Pancreas (tissue), 10 donors: ENCODE data around the gene RNF187. TPM values are rescaled to one million over a fixed set of nuclear protein-coding genes. Genes with fewer than 3 reads are reported as not detected.

Experiments
- ATAC-seq, 4 donors: fragments of 200-7000 bp; cut with Tn5 transposase; one replicate each; pipeline versions ENCODE4 v1.8.0 to v1.9.1; 2020; ENCODE audit warnings: mild to moderate bottlenecking in 4 of 4, moderate library complexity in 4 of 4
- DNase-seq, 6 donors: peaks; one replicate each; pipeline ENCODE4 v3.0.0-alpha.2; 2020
- FAIRE-seq: peaks from 2 replicates; lab custom pipeline; 2012; peaks lifted over from hg19 to GRCh38; lab: Jason Lieb, UNC
- H3K27ac ChIP-seq, 4 donors: fragments of 200-600 bp; sonication (generic); 1 replicate in 3 of 4; 2 replicates in 1 of 4; pipeline versions ENCODE4 v1.5.0 to v1.8.0; 2020
- H3K27me3 ChIP-seq, 4 donors: fragments of 200-600 bp; one replicate each; pipeline ENCODE4 v1.8.0; 2021
- H3K36me3 ChIP-seq, 3 donors: fragments of 200-600 bp; sonication (generic) in 1 of 3; one replicate each; pipeline versions ENCODE4 v1.5.0 to v1.8.0; 2020 to 2021
- H3K4me1 ChIP-seq, 3 donors: fragments of 200-600 bp; one replicate each; pipeline ENCODE4 v1.8.0; 2021
- H3K4me3 ChIP-seq, 4 donors: fragments of 200-600 bp; sonication (generic) in 2 of 4; one replicate each; pipeline versions ENCODE4 v1.5.0 to v1.8.0; 2020 to 2021
- H3K9me3 ChIP-seq, 4 donors: fragments of 200-600 bp; one replicate each; pipeline ENCODE4 v1.8.0; 2021
- CTCF ChIP-seq, 4 donors: fragments of 200-600 bp; sonication (generic) in 3 of 4; IDR thresholded peaks; one replicate each; pipeline versions ENCODE4 v1.5.0 to v1.8.0; 2021; ENCODE audit warnings: antibody characterized with exemption in 4 of 4
- WGBS, 2 donors: extraction: QIAGEN DNeasy Blood & Tissue Kit; methylation state at CpG; one replicate each; pipeline ENCODE4 v1.1.7; 2013; 5-methylcytosine and 5-hydroxymethylcytosine counted together
- intact Hi-C, 3 donors: fragments of 100-400 bp; cut with DNase I; formaldehyde crosslinking; loops; one replicate each; pipeline versions ENCODE4 v1.11.1 to v1.14.2; 2022
- polyA plus RNA-seq, 2 donors: library from polyadenylated mRNA; stranded (reverse); fragments of 200-250 nt; gene quantifications; one replicate each; pipeline ENCODE4 v1.2.3, GENCODE V29; 2013
- total RNA-seq, 6 donors: library from RNA; stranded (reverse); fragmentation: NEBNext Ultra II Directional in 4 of 6; extraction: Animal tissue kit (Norgen Biotek cat#: 25700) in 4 of 6; gene quantifications; one replicate each; pipeline versions ENCODE4 v1.2.1 to v1.2.4, GENCODE V29; 2021 to 2023
- donor health status: healthy with polysubstance abuse.
- donor health status: DM: no; HTN: no; CAD: no; lungs with moderate emphysema.
- donor health status: DM: no; HTN: no; CAD: no.
- donor health status: control.
- donor health status: control.
- donor health status: Bipolar disorder and iron deficiency.
- donor health status: DM: yes; HTN: yes; CAD: no.
- donor health status: DM: no; HTN: no; CAD: no.
- donor health status: DM: no; HTN: no; CAD: no.
- donor health status: DM: yes; HTN: yes; CAD: no.

Gene RNF187
- total and polyA plus RNA-seq, 8 donors: 16.0 to 60.2 (median 51.4) TPM

- FAIRE-seq: no peak
- Histone ChIP-seq H3K27ac (no peak overlapping the region), H3K27me3 (peaks cover 0 to 17% (median 9%) of the 10 kb centered on the region in 4 donors)
These were observed 43.8 kb upstream of the RNF187 start for GRCh38 chr1:228443395-228443794.

GRCh38 chr1:228445490-228445842, 41.7 kb upstream of the RNF187 start:
- Histone ChIP-seq H3K9me3 (no peaks in the 10 kb centered on the region), H3K36me3 (no peaks in the 10 kb centered on the region), H3K27me3 (peaks cover 0 to 17% (median 9%) of the 10 kb centered on the region in 4 donors), H3K4me3 (peak overlapping the region in 2 of 4 donors; percentile 17 to 35), H3K27ac (no peak overlapping the region), H3K4me1 (peaks cover 0 to 6% (median 3%) of the 10 kb centered on the region in 3 donors)
- FAIRE-seq (no peak), ATAC-seq (no peak), DNase-seq (no peak)
- intact Hi-C loops: no loop called here
- TF ChIP-seq CTCF (IDR thresholded peaks at IDR 0.05): no peak
- WGBS, 2 donors: 5 to 12% methylated on average over 16 of the region's 16 CpGs

More at GRCh38 chr1:228443395-228443794, 43.8 kb upstream of the RNF187 start:
- intact Hi-C loops: no loop called here
- Histone ChIP-seq H3K9me3 (no peaks in the 10 kb centered on the region), H3K36me3 (no peaks in the 10 kb centered on the region), H3K4me3 (no peak overlapping the region), H3K4me1 (peaks cover 0 to 6% (median 3%) of the 10 kb centered on the region in 3 donors)
- DNase-seq: no peak
- no peak for TF ChIP-seq CTCF (IDR thresholded peaks at IDR 0.05)
- no peak for ATAC-seq

- H3K27ac ChIP-seq: no peak overlapping the region
- H3K27me3 ChIP-seq: peaks cover 0 to 17% (median 9%) of the 10 kb centered on the region in 4 donors
- DNase-seq (peak in 3 of 6 donors; percentile 20 to 58 (median 24)), ATAC-seq (peak; percentile 38 to 85 (median 74)), FAIRE-seq (no peak)
- no peaks in the 10 kb centered on the region for H3K9me3 ChIP-seq
- peak overlapping the region in 2 of 4 donors; percentile 17 to 35 for H3K4me3 ChIP-seq
- H3K36me3 ChIP-seq: no peaks in the 10 kb centered on the region
- H3K4me1 ChIP-seq: peaks cover 0 to 6% (median 3%) of the 10 kb centered on the region in 3 donors
- TF ChIP-seq CTCF (IDR thresholded peaks at IDR 0.05): no peak
- 7 to 8% methylated on average over 51 of the region's 51 CpGs for WGBS, 2 donors
- intact Hi-C loops: no loop called here
These were observed 41.1 kb upstream of the RNF187 start for GRCh38 chr1:228445843-228446650.

GRCh38 chr1:228446852-228447251, 40.3 kb upstream of the RNF187 start:
- WGBS, 2 donors: 47 to 69% methylated on average over 15 of the region's 15 CpGs
- Histone ChIP-seq H3K4me3 (no peak overlapping the region), H3K4me1 (peaks cover 0 to 6% (median 3%) of the 10 kb centered on the region in 3 donors), H3K36me3 (no peaks in the 10 kb centered on the region), H3K27me3 (peaks cover 0 to 17% (median 9%) of the 10 kb centered on the region in 4 donors), H3K27ac (no peak overlapping the region), H3K9me3 (no peaks in the 10 kb centered on the region)
- ATAC-seq (no peak), FAIRE-seq (no peak), DNase-seq (no peak)
- TF ChIP-seq CTCF (IDR thresholded peaks at IDR 0.05): no peak
- intact Hi-C loops: no loop called here

- no peak for DNase-seq
- Histone ChIP-seq H3K9me3 (no peaks in the 10 kb centered on the region), H3K36me3 (no peaks in the 10 kb centered on the region), H3K27me3 (peaks cover 0 to 17% (median 9%) of the 10 kb centered on the region in 4 donors), H3K27ac (no peak overlapping the region), H3K4me3 (no peak overlapping the region), H3K4me1 (peaks cover 0 to 6% (median 3%) of the 10 kb centered on the region in 3 donors)
- ATAC-seq: no peak
- FAIRE-seq: no peak
- intact Hi-C loops: no loop called here
- WGBS, 2 donors: 67 to 69% methylated on average over 6 of the region's 6 CpGs
- TF ChIP-seq CTCF (IDR thresholded peaks at IDR 0.05): no peak
These were observed 38.8 kb upstream of the RNF187 start for GRCh38 chr1:228448372-228448771.
